ENCODE measurements around the gene HES4. TPM values are rescaled to one million over a fixed set of nuclear protein-coding genes. Genes with fewer than 3 reads are reported as not detected.

HES4 gene
- total RNA-seq, 2 experiments from 2014 or later, result 5.7 to 9.0 TPM

- H3K4me1 Mint-ChIP-seq (ENCODE audit: low read depth), result peaks cover 18% of the 10 kb centered on the region
- H3K4me3 Mint-ChIP-seq, result peak overlapping the region; percentile 57
- CTCF ChIA-PET, result no interaction called here
- no peaks in the 10 kb centered on the region for H3K9me3 Mint-ChIP-seq
- intact Hi-C loops (cut with micrococcal nuclease), result no loop called here
- peaks cover 15% of the 10 kb centered on the region for H3K36me3 Mint-ChIP-seq (ENCODE audit: low read depth)
- H3K27me3 Mint-ChIP-seq, result no peaks in the 10 kb centered on the region
- TF ChIP-seq CTCF (IDR thresholded peaks at IDR 0.05), result no peak
- POLR2A ChIA-PET, result no interaction called here
- DNase-seq (no peak), ATAC-seq (no peak)
- H3K27ac Mint-ChIP-seq, result no peak overlapping the region
These were observed 37.3 kb downstream of the HES4 start for GRCh38 chr1:962381-963300.

- Mint-ChIP-seq H3K9me3 (no peaks in the 10 kb centered on the region), H3K36me3 (ENCODE audit: low read depth) (peaks cover 21% of the 10 kb centered on the region), H3K4me3 (peak overlapping the region; percentile 57), H3K27me3 (no peaks in the 10 kb centered on the region), H3K4me1 (ENCODE audit: low read depth) (peaks cover 24% of the 10 kb centered on the region), H3K27ac (no peak overlapping the region)
- ATAC-seq, result no peak
- POLR2A ChIA-PET, result no interaction called here
- CTCF ChIA-PET, result no interaction called here
- intact Hi-C loops (cut with micrococcal nuclease), result no loop called here
- no peak for TF ChIP-seq CTCF (IDR thresholded peaks at IDR 0.05)
- no peak for DNase-seq
These were observed 38.7 kb downstream of the HES4 start for GRCh38 chr1:961132-961669.

GRCh38 chr1:960363-961131 is 39.4 kb downstream of the HES4 start, which contains the start of gene KLHL17:
TSS of gene KLHL17 (plus strand) at chr1:960584. CDS start at chr1:960694, 110 bp downstream.
- intact Hi-C loops (cut with micrococcal nuclease), result no loop called here
- peak; percentile 87 for DNase-seq
- H3K27ac Mint-ChIP-seq, result peak within 1 kb of the TSS; percentile 72
- H3K9me3 Mint-ChIP-seq, result no peaks in the 10 kb centered on the region
- peaks cover 19% of the 10 kb centered on the region for H3K4me1 Mint-ChIP-seq (ENCODE audit: low read depth)
- peaks cover 26% of the 10 kb centered on the region for H3K36me3 Mint-ChIP-seq (ENCODE audit: low read depth)
- ChIA-PET POLR2A (no interaction called here), CTCF (no interaction called here)
- no peaks in the 10 kb centered on the region for H3K27me3 Mint-ChIP-seq
- TF ChIP-seq CTCF (IDR thresholded peaks at IDR 0.05), result no peak
- peak; percentile 66 for ATAC-seq
- H3K4me3 Mint-ChIP-seq, result peak within 1 kb of the TSS; percentile 91

GRCh38 chr1:959731-960362 is 40.0 kb downstream of the HES4 start:
- intact Hi-C loops (cut with micrococcal nuclease), result no loop called here
- no peak for TF ChIP-seq CTCF (IDR thresholded peaks at IDR 0.05)
- DNase-seq (peak; percentile 40), ATAC-seq (peak; percentile 4)
- Mint-ChIP-seq H3K27ac (peak overlapping the region; percentile 72), H3K4me1 (ENCODE audit: low read depth) (peaks cover 17% of the 10 kb centered on the region), H3K4me3 (peak overlapping the region; percentile 91), H3K27me3 (no peaks in the 10 kb centered on the region), H3K9me3 (no peaks in the 10 kb centered on the region), H3K36me3 (ENCODE audit: low read depth) (peaks cover 30% of the 10 kb centered on the region)
- ChIA-PET POLR2A (interaction anchor here (0.6 to 1.5 kb wide), 4 partner anchors 16 to 102 kb away, joined by 3 to 6 read pairs (median 4); no protein-coding TSS in a partner anchor), CTCF (no interaction called here)
